Stimulated activated CD8-positive, alpha-beta memory T cell treated with anti-CD3 and anti-CD28 coated beads, Interleukin-2, amount 100 ng/mL, for 48 hours (primary cell): ENCODE measurements around the gene FAM234A.

ENCODE experiments used
- DNase-seq, 2 donors: peaks; one replicate each; pipeline ENCODE4 v3.0.0-alpha.2; 2020; ENCODE audit warnings: low read depth in 2 of 2

The FAM234A gene

DNA sequence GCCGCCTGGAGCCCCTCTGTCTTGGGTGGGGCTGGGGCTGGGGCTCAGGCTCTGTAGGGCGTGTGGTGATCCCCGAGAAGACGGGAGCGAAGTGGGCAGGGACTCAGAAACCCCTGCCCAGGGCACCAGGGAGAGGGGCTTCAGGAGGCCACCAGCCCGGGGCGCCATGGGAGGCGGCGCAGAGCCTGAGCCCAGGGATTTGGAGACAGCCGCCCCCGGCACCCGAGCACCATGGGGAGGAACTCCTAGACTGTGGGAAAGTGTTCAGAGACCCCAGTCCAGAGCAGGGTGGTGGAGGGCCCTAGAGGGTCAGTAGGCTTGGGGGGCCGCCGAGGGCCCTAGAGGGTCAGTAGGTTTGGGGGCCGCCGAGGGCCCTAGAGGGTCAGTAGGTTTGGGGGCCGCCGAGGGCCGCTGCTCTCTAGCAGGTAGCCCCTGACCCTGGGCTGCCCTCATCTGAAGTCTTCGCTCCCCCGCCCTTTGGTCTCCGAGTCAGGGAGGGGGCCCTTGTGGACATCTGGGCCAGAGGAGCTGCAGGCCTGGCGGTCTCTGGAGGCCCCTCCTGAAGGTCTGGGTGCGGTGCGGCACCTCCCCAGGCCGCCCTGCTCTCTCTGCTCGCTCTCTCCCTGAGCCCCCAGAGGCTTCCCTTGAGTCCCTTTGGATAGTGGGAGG is 46.5 kb downstream of the FAM234A start:
- no peak for DNase-seq

DNA sequence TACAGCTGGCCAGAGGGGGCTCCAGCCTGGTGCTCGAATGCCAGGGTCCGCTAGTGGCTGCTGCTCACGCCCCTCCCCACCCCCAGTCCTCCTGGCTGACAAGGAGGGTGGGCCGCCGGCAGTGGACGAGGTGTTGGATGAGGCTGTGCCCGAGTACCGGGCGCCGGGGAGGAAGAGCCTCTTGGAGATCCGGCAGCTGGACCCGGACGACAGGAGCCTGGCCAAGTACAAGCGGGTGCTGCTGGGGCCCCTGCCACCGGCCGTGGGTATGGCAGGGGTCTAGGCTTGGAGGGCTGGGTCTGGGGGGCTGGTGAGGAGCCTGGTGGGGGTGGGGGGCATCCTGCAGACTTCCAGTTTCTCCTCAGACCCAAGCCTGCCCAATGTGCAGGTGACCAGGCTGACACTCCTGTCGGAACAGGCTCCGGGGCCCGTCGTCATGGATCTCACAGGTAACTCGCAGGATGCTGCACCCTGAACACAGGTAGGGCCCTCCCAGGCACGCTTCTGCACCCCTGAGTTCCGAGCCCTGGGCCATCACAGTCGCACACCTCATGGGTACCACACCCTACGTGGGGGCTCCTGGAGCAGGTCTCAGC is 47.1 kb downstream of the FAM234A start:
- DNase-seq: no peak

DNA sequence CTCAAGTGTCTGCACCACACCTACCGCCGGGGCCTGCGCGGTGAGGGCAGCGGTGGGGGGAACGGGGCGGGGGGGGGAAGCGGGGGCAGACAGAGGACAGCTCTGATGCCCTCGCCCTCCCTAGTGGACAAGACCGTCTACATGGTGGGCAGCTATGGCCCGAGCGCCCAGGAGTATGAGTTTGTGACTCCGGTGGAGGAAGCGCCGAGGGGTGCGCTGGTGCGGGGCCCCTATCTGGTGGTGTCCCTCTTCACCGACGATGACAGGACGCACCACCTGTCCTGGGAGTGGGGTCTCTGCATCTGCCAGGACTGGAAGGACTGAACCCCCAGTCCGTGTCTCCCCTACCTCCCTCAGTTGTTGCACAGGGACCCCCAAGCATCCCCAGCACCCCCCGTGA is 47.9 kb downstream of the FAM234A start:
- no peak for DNase-seq

DNA sequence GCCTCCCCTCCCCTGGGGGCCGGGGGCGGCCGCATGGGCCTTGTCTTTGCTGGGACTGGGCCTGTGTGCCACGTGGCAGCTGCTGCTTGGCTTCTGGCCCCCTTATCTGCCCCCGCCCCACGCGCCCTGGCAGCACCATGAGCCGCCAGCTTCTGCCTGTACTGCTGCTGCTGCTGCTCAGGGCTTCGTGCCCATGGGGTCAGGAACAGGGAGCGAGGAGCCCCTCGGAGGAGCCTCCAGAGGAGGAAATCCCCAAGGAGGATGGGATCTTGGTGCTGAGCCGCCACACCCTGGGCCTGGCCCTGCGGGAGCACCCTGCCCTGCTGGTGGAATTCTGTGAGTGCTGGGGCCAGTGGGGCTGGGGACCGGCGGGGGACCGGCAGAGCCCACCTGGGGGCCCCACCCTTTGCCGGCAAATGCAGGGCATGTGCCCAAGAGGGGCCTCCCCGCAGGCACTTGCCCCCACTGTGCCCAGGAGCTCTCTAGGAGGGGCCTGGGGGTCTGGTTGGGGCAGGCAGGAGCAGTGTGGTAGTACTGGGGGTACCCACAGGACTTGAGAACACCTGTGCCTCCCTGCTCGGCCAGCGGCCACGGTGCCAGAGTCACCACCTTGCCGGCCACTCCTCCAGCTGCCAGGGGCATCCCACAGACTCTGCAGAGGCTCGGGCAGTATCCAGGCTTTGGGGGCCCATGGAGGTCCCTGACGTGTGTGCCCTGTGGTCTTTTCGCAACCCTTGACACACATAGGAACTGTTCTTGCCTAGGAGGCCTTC is 48.6 kb downstream of the FAM234A start, which contains the start of gene PDIA2:
TSS of gene PDIA2 (plus strand) at position 132 of the 773 bp plus-strand sequence. CDS start at position 138, 6 bp downstream.
- no peak for DNase-seq

DNA sequence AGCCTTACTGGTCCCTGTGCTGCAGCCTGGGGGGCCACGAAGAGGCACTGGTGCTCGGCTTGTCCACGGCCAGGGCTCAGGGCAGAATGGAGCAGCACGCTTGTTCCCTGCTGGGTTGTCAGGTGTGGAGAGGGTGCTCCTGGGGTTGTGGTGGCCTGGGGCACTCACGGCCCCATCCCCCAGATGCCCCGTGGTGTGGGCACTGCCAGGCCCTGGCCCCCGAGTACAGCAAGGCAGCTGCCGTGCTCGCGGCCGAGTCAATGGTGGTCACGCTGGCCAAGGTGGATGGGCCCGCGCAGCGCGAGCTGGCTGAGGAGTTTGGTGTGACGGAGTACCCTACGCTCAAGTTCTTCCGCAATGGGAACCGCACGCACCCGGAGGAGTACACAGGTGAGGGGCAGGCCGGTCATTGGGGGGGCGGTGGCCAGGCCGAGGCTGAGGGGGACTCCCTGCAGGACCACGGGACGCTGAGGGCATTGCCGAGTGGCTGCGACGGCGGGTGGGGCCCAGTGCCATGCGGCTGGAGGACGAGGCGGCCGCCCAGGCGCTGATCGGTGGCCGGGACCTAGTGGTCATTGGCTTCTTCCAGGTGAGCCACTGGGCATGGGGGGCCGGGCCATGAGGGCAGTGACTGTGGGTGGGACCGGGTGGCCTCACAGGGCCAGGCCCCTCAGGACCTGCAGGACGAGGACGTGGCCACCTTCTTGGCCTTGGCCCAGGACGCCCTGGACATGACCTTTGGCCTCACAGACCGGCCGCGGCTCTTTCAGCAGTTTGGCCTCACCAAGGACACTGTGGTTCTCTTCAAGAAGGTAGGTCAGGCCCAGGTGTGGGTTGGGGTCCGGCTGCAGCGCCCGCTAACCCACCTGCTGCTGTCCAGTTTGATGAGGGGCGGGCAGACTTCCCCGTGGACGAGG is 49.8 kb downstream of the FAM234A start:
- no peak for DNase-seq

DNA sequence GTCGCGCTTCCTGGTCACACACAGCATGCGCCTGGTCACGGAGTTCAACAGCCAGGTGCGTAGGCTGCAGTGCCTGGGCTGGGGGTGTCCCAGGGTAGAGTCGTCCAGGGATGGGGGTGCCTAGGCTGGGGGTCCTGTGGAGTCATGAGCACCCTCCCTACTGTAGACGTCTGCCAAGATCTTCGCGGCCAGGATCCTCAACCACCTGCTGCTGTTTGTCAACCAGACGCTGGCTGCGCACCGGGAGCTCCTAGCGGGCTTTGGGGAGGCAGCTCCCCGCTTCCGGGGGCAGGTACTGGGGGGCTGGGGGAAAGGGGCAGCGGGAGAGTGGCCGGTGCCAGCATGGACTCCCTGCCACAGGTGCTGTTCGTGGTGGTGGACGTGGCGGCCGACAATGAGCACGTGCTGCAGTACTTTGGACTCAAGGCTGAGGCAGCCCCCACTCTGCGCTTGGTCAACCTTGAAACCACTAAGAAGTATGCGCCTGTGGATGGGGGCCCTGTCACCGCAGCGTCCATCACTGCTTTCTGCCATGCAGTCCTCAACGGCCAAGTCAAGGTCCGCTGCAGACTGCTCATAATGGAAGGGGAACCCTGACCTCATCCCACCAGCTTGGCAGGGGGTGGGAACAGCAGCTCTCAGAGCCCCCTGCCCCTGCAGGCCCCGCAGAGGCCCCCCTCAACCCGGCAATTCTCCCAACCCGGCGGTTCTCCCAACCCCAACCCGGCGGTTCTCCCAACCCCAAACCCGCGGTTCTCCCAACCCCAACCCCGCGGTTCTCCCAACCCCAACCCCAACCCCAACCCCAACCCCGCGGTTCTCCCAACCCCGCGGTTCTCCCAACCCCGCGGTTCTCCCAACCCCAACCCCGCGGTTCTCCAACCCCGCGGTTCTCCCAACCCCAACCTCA is 50.8 kb downstream of the FAM234A start:
- DNase-seq: no peak

DNA sequence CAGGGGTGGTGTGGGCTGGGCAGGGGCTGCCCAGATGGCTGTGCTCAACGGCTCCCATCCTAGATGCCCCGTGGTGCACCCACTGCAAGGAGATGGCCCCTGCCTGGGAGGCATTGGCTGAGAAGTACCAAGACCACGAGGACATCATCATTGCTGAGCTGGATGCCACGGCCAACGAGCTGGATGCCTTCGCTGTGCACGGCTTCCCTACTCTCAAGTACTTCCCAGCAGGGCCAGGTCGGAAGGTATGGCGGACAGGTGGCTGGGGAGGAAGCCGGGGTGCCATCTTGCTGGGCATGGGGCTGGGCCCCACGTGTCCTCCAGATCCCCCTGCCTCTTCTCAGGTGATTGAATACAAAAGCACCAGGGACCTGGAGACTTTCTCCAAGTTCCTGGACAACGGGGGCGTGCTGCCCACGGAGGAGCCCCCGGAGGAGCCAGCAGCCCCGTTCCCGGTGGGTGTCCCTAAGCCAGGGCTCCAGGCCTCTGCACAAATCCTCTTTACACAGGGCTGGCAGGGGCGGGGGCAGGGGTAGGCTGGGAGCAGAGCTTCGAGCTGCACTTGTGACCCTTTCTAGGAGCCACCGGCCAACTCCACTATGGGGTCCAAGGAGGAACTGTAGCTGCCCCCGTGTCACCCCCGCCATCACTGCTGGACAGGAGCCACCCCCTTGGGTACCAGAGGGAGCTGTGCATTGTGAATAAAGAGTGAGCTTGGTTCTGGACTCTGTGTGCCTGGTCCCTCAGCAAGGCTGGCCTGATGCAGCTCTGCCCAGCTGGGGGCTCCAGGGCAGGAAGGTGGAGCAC is 52.1 kb downstream of the FAM234A start:
- no peak for DNase-seq

DNA sequence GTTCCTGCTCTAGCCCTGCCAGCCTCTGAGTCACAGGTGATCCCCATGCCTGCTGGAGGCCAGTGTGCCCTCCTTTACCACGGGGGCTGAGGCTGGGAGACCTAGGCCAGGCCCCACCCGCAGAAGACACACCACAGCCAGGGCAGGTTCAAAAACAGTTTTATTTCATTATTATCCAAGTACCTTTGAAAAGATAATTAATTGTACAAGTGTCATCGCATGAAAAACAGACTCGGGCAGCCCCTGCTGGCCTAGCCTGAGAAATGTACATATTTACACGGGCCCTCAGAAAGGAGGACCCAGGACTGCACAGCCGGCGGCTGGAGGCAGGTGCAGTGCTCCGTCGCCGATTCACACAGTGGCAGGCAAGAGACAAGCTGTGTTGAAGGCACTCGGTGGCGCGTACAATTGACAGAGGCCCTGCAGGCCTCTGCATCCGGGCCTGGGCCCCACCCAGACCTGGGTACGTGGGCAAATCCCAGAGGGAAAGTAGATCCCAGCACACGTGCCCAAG is 52.7 kb downstream of the FAM234A start:
- no peak for DNase-seq

DNA sequence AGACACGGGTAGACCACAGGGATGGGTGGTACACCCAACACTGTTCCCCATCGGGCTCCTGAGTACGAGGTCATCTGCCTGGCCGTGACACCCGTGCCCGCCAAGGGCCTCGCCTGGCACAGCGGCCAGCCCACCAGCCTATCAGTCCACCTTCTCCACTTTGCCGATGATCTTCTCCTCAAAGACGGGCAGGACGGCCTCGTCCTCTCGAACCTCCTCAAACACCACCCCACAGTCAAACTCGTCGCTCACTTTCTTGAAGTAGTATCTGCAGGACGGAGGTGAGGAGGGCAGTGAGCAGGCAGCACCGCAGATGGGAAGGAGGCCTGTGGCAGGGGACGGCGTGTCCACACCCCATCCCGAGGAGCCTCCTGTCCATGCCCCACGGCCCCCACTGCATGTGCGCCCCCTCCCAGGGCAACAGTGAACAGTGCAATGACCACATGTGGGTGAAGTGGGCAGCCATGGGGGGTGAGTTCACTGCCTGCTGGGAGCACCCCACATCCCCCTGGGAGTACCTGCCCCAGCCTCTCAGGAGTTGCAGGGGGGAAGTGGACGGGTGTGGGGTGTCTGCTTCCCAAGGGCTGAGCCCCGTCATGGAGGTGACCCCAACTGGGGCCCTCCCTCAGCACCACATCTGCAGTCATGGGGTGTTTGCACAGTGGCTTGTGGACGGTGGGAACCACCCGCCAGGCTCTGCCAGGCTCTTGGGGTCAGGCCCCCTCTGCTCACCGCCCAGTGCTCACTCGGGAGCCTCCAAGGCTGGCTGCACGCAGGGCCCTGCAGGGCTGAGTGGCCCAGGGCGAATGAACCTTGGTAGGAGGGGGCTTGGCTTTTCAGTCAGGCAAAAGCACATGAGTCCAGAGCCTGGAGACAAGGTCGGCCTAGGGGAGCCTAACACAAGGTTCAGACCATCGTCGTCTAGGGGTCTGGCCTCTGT is 53.6 kb downstream of the FAM234A start:
- DNase-seq: no peak

DNA sequence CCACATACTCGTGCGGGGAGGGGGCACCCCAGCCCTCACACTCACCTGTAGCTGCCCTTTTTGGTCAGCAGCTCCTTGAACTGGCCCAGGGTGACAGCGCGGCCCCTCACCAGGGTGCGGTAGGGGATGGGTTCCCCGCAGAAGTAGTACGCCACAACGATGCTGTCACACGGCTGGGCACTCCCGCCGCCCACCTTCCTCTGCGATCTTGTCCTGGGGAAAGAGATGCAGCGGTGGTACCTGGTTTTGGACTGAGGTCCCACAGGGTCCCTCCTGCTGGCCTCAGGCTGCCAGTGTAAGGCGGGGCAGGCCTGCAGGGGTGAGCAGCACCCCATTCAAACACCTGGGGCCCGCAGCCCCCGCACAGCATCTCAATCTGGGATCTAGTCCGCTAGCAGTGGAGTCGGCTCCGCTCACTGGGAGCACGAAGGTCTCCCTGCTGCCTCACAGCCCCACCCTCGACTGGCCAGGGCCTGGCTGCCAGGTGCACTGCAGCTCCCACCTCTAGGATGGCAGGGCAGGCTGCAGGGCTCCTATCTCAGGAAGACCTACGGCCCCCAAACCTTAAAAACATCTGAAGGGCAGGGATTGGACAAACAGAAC is 54.9 kb downstream of the FAM234A start:
- no peak for DNase-seq

DNA sequence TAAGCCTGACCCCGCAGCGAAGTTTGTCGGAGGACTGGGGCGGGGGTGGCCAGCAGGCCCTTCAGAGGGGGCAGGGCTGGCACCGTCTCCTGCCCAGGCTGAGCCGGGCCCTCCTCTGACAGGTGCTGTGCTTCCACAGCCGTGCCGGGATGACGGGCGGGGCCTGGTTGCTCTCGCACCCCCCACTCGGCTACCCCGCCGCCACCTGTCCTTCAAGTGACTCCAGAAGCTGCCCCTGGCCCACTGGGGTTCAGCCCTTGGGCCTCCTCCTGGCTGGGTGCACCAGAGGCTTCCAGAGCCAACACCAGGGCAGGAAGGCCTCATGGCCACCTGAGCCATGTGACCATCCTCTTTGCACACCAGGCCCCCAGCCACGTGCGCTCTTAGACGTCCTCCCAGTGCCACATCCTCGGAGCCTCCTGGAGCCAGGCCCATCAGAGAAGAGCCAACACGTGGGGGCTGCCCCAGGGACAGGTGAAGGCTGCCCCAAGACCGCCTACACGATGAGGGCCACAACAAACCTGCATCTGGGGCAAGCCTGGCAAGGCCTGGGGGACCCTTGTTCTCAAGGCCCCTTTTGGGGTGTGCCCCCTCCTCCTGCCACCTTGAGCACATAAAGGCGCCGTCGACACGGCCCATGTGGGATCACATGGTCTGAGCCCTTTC is 55.5 kb downstream of the FAM234A start:
- no peak for DNase-seq

DNA sequence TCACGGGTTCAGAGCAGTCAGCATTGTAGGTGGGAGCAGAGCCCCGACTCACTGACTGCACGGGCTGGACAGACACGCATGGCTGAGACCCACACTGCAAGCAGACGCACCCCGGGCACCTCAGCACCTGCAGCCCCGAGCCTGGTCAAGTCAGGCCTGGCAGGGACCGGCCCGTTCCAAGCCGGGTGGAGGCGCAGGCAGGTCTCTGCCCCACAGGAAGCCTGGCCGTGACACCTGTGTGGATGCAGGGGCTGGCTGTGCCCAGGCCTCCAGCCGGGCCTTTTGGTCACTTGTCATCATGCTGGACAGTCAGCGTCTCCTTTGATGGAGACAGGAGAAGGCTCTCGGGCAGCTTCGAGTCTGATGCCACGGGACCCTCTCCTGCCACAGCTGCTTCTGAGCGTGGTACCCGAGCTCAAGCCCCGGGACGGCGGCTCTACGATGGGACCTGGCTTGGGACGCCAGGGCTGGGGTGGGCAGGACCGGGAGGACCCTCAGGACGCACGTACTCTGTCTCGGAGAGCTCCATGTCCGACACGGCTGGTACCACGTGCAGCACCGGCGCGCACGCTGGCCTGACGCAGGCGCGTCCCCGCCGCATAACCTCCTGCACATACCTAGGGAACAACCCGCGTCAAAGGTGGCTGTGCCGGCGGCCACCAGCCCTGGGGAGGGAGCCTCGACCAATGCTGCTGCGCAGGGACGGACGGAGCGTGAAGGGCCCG is 56.2 kb downstream of the FAM234A start:
- DNase-seq: no peak

DNA sequence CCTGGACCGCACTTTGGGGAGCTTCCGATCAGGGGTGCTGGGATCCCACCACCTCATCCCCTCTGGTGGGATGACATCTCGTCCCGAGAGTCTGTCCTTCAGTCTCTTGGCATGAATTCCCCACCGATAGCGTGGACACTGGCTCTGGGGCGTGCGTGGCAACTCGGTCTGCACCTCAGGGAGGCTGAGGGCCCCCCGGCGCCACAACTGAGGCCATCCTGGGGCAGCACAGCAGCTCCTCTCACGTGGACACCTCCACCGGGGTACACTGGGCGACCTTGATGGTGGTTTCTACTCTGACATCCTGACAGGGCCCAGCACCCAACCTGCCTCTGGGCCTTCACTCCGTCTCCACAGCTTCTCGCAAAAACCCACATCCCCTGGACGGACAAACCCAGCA is 56.9 kb downstream of the FAM234A start:
- DNase-seq: no peak

DNA sequence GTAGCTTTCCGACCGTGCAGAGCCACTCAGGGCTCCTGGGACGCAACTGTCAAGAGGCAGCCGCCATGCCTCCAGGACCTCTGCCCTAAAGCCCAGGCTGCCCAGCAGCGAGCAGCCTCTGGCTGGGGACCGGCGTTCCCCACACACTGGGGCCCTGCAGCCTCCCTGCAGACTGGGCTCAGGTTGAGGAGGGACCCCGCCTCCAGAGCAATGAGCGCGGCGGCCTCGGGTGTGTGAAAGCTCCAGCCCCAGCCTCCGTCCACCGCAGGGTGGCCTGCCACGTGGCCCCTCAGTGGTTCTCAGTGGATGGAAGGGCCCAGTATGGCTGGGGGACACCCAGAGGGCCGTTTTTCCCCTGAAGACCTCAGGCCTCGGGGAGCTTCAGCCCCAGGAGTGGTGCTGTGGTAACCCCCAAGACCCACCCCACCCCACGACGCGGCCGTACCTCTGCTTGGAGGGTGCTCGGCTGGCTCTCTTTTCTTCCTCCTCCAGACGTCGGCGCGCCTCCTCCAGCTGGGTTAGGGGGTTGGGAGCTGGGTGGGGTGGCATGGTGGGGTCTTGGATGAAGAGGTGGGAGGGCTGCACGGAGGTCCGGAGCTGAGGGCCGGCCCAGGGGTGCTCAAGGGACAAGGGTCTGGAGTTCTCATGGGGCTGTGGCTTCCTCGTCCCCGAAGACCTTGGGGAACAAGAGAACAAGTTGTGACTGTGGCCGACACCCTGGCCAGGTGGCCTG is 58.6 kb downstream of the FAM234A start:
- no peak for DNase-seq

DNA sequence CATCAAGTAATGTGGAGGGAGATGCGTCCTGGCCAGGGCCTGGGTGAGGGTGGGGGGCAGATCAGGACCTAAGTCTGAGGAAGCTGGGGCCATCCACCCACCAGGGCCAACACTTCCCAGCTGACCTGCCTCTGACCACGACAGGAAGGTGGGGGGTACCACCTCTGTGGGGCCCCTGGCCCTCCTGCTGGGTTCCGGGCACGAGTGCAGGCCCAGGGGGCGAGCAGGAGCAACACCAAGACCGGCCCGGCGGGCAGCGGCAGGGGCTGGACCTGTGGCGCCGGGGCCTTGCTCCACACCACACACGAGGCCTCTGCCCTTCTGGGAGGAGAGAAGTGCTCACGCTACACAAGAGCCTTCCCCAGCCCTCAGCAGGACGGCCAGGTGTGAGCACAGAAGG is 61.7 kb downstream of the FAM234A start:
- DNase-seq: no peak

DNA sequence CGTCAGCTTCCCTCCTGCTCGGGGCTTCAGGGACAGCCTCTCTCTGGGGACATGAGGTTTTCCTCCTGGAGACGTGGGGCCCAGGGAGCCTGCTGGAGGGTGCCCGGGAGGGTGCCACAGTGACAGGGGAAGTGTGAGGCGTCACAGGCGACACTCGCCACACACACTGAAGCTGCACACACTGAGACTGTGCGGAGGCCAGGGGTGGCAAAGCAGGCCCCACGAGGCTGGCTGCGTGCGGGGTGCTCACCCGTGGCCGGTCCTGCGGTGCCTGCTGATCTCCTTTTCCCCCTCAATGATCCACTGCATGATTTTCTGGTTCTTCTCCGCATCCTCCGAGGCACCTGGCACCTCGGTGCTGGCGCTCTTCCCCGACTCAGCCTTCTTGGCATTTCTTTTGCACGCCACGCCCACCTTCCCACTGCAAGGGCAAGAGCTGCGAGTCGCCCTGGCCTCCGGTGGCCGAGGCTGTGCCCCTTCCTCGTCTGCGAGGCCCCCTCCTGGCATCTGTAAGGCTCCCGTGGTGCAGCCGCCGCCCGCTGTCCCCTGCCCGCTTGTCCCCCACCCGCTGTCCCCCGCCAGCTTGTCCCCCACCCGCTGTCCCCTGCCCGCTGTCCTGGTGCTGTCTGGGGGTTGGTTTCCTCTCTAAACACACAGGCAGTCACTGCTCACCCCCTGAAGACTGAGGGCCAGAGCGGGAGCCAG is 62.3 kb downstream of the FAM234A start:
- no peak for DNase-seq
